ENCODE data around the gene MARCHF11.

The MARCHF11 gene

GRCh38 chr5:16119790-16120189, 59.8 kb downstream of the MARCHF11 start:
- Histone ChIP-seq H3K4me3 (no peak overlapping the region), H3K9me3 (ENCODE audit: low read depth, low read length) (no peaks in the 10 kb centered on the region), H3K9ac (ENCODE audit: insufficient read length) (no peak overlapping the region), H3K27ac (no peak overlapping the region), H3K36me3 (ENCODE audit: insufficient read depth, low read length) (no peaks in the 10 kb centered on the region)
- no peak for TF ChIP-seq FOXP2 (optimal IDR thresholded peaks at IDR 0.05; ENCODE audit: control extremely low read depth, extremely low read length, insufficient read depth)
- no peak for TF ChIP-seq POLR2AphosphoS5 (IDR thresholded peaks at IDR 0.05; ENCODE audit: borderline replicate concordance, low read depth, low read length)
- no peak for TF ChIP-seq EZH2 (IDR thresholded peaks at IDR 0.05)
- no peak for DNase-seq (ENCODE audit: low read depth, low spot score)

GRCh38 chr5:16115140-16115539, 64.5 kb downstream of the MARCHF11 start:
- Histone ChIP-seq H3K4me3 (no peak overlapping the region), H3K27ac (no peak overlapping the region), H3K9me3 (ENCODE audit: low read depth, low read length) (no peaks in the 10 kb centered on the region), H3K36me3 (ENCODE audit: insufficient read depth, low read length) (no peaks in the 10 kb centered on the region), H3K9ac (ENCODE audit: insufficient read length) (no peak overlapping the region)
- DNase-seq (ENCODE audit: low read depth, low spot score), result no peak
- no peak for TF ChIP-seq EZH2 (IDR thresholded peaks at IDR 0.05)
- no peak for TF ChIP-seq FOXP2 (optimal IDR thresholded peaks at IDR 0.05; ENCODE audit: control extremely low read depth, extremely low read length, insufficient read depth)
- TF ChIP-seq POLR2AphosphoS5 (IDR thresholded peaks at IDR 0.05; ENCODE audit: borderline replicate concordance, low read depth, low read length), result no peak

DNA sequence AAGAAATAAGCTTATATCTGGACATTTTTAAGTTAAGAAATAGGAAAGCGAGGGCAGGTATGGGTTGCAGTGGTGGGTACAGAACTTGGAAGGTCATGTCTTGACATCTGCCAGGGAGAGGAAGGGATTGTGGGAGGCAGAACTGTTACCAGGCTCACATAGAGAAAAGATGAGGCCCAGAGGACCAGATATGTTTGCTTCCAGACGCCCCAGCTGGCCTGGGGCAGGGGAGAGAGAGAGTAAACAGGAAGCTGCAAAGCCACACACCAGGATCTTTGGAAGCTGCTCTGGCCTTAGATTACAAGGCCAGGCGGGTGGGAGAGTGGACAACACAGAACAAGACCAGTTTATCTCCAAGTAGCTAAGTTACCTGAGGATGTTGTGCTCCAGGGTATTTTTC, 71.2 kb downstream of the MARCHF11 start:
- Histone ChIP-seq H3K4me3 (no peak overlapping the region), H3K9ac (ENCODE audit: insufficient read length) (no peak overlapping the region)
- no peak for DNase-seq (ENCODE audit: low read depth, low spot score)

DNA sequence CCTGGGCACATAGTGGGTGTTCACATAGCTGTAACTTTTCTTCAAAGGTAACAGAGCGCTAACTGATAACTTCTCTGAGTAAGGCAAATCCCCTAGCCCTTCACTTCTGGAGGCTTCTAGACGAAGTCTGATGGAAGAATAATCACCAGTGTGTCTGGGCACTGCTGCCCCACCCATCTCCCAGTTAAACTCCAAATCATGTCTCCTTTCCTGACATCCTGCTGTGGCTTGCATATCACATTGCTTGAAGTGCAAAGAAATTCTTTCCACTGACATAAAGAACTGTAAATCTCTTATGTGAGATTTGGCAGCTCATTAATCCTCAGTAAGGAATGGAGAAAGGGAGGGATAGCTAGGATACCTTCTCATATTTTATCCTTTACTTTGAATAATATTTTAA, 74.6 kb downstream of the MARCHF11 start:
- H3K27ac ChIP-seq, result no peak overlapping the region
- H3K36me3 ChIP-seq (ENCODE audit: insufficient read depth, low read length), result no peaks in the 10 kb centered on the region
- DNase-seq (ENCODE audit: low read depth, low spot score), result no peak
- TF ChIP-seq POLR2AphosphoS5 (IDR thresholded peaks at IDR 0.05; ENCODE audit: borderline replicate concordance, low read depth, low read length), result no peak
- no peak for TF ChIP-seq EZH2 (IDR thresholded peaks at IDR 0.05)
- no peaks in the 10 kb centered on the region for H3K9me3 ChIP-seq (ENCODE audit: low read depth, low read length)
- no peak overlapping the region for H3K4me3 ChIP-seq
- H3K9ac ChIP-seq (ENCODE audit: insufficient read length), result no peak overlapping the region

More for the DNA sequence above, 71.2 kb downstream of the MARCHF11 start:
- Histone ChIP-seq H3K27ac (no peak overlapping the region), H3K9me3 (ENCODE audit: low read depth, low read length) (no peaks in the 10 kb centered on the region), H3K36me3 (ENCODE audit: insufficient read depth, low read length) (no peaks in the 10 kb centered on the region)
- TF ChIP-seq POLR2AphosphoS5 (IDR thresholded peaks at IDR 0.05; ENCODE audit: borderline replicate concordance, low read depth, low read length) (no peak), FOXP2 (optimal IDR thresholded peaks at IDR 0.05; ENCODE audit: control extremely low read depth, extremely low read length, insufficient read depth) (no peak), EZH2 (IDR thresholded peaks at IDR 0.05) (no peak)

DNA sequence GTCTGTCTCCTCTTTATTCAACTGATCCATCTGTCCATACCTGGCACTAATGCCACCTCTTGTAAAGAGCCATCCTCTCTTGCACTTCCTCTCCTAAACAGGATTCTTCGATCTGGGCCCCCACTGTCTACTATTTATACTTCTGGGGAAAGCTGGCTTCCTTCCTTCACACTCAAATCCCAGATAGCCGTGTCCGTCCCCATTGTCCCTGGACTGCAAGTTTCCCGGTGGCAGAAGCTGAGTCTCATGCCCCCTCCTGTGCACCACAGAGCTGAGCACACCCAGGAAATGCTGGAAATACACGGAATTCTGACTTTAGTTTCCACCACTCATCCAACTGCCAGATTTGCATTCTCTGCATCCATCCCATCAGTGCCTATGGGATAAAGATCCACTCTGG, 84.0 kb downstream of the MARCHF11 start:
- Histone ChIP-seq H3K27ac (no peak overlapping the region), H3K36me3 (ENCODE audit: insufficient read depth, low read length) (no peaks in the 10 kb centered on the region), H3K4me3 (no peak overlapping the region), H3K9ac (ENCODE audit: insufficient read length) (no peak overlapping the region), H3K9me3 (ENCODE audit: low read depth, low read length) (no peaks in the 10 kb centered on the region)
- DNase-seq (ENCODE audit: low read depth, low spot score), result no peak
- no peak for TF ChIP-seq POLR2AphosphoS5 (IDR thresholded peaks at IDR 0.05; ENCODE audit: borderline replicate concordance, low read depth, low read length)
- no peak for TF ChIP-seq FOXP2 (optimal IDR thresholded peaks at IDR 0.05; ENCODE audit: control extremely low read depth, extremely low read length, insufficient read depth)
- no peak for TF ChIP-seq EZH2 (IDR thresholded peaks at IDR 0.05)

GRCh38 chr5:16090270-16090669, 89.3 kb downstream of the MARCHF11 start:
- Histone ChIP-seq H3K36me3 (ENCODE audit: insufficient read depth, low read length) (no peaks in the 10 kb centered on the region), H3K9ac (ENCODE audit: insufficient read length) (no peak overlapping the region), H3K9me3 (ENCODE audit: low read depth, low read length) (no peaks in the 10 kb centered on the region), H3K4me3 (no peak overlapping the region), H3K27ac (no peak overlapping the region)
- TF ChIP-seq POLR2AphosphoS5 (IDR thresholded peaks at IDR 0.05; ENCODE audit: borderline replicate concordance, low read depth, low read length), result no peak
- TF ChIP-seq EZH2 (IDR thresholded peaks at IDR 0.05), result no peak
- TF ChIP-seq FOXP2 (optimal IDR thresholded peaks at IDR 0.05; ENCODE audit: control extremely low read depth, extremely low read length, insufficient read depth), result no peak
- no peak for DNase-seq (ENCODE audit: low read depth, low spot score)

GRCh38 chr5:16082982-16083381, 96.6 kb downstream of the MARCHF11 start:
- DNase-seq (ENCODE audit: low read depth, low spot score), result no peak
- TF ChIP-seq FOXP2 (optimal IDR thresholded peaks at IDR 0.05; ENCODE audit: control extremely low read depth, extremely low read length, insufficient read depth), result no peak
- TF ChIP-seq POLR2AphosphoS5 (IDR thresholded peaks at IDR 0.05; ENCODE audit: borderline replicate concordance, low read depth, low read length), result no peak
- TF ChIP-seq EZH2 (IDR thresholded peaks at IDR 0.05), result no peak
- Histone ChIP-seq H3K36me3 (ENCODE audit: insufficient read depth, low read length) (no peaks in the 10 kb centered on the region), H3K9me3 (ENCODE audit: low read depth, low read length) (no peaks in the 10 kb centered on the region), H3K4me3 (no peak overlapping the region), H3K27ac (no peak overlapping the region), H3K9ac (ENCODE audit: insufficient read length) (no peak overlapping the region)

GRCh38 chr5:16082053-16082452, 97.5 kb downstream of the MARCHF11 start:
- no peak overlapping the region for H3K27ac ChIP-seq
- no peak for DNase-seq (ENCODE audit: low read depth, low spot score)
- no peaks in the 10 kb centered on the region for H3K36me3 ChIP-seq (ENCODE audit: insufficient read depth, low read length)
- TF ChIP-seq POLR2AphosphoS5 (IDR thresholded peaks at IDR 0.05; ENCODE audit: borderline replicate concordance, low read depth, low read length) (no peak), FOXP2 (optimal IDR thresholded peaks at IDR 0.05; ENCODE audit: control extremely low read depth, extremely low read length, insufficient read depth) (no peak), EZH2 (IDR thresholded peaks at IDR 0.05) (no peak)
- H3K9me3 ChIP-seq (ENCODE audit: low read depth, low read length), result no peaks in the 10 kb centered on the region
- H3K4me3 ChIP-seq, result no peak overlapping the region
- no peak overlapping the region for H3K9ac ChIP-seq (ENCODE audit: insufficient read length)

DNA sequence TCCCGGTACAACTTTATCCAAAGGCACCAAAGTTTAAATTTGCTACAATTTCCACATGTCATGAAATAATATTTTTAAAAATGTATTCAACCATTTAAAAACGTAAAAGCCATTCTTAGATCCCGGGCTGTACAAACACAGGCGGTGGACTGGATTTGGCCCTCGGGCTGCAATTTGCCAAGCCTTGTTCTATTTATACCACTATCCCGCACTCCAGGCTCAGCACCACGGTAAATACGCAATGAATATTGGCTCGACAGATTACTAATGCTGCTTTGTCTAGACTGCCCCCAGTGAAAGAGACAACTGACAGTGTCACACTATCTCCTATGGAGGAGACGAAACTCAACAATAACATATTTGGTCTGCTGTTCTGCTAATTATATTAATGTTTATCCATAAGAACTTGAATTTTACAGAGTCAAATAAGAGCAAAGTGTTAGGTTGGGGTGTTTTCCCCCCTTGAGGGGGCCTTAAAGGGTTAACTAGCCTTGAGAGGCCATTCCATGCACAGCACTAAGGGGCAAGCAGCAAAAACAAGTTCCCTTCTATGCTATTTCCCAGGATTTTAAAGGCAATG, 98.1 kb downstream of the MARCHF11 start:
- H3K36me3 ChIP-seq (ENCODE audit: insufficient read depth, low read length), result no peaks in the 10 kb centered on the region
- no peak overlapping the region for H3K4me3 ChIP-seq
- DNase-seq (ENCODE audit: low read depth, low spot score), result no peak
- no peak overlapping the region for H3K9ac ChIP-seq (ENCODE audit: insufficient read length)
- H3K9me3 ChIP-seq (ENCODE audit: low read depth, low read length), result no peaks in the 10 kb centered on the region
- no peak for TF ChIP-seq POLR2AphosphoS5 (IDR thresholded peaks at IDR 0.05; ENCODE audit: borderline replicate concordance, low read depth, low read length)
- TF ChIP-seq FOXP2 (optimal IDR thresholded peaks at IDR 0.05; ENCODE audit: control extremely low read depth, extremely low read length, insufficient read depth), result no peak
- no peak for TF ChIP-seq EZH2 (IDR thresholded peaks at IDR 0.05)
- H3K27ac ChIP-seq, result no peak overlapping the region

All from SK-N-MC (cell line).